T-helper 22 cell (primary cell): ENCODE measurements around the gene TNIP1.

Experiments used
- DNase-seq: peaks from one replicate; pipeline ENCODE4 v3.0.0-alpha.2; 2020; ENCODE audit warnings: low read depth

The TNIP1 gene

GRCh38 chr5:151022511-151023018 is 58.3 kb downstream of the TNIP1 start:
- no peak for DNase-seq

- DNase-seq, result no peak
Observed at GRCh38 chr5:151021746-151022145, 59.1 kb downstream of the TNIP1 start.

- DNase-seq, result no peak
Observed at GRCh38 chr5:151020304-151021110, 60.3 kb downstream of the TNIP1 start, which contains the start of gene GPX3. Gene GPX3, plus strand, starts transcription at chr5:151020591. Its CDS starts 64 bp downstream, at chr5:151020655.

- no peak for DNase-seq
Observed at GRCh38 chr5:151019331-151019730, 61.5 kb downstream of the TNIP1 start.

- no peak for DNase-seq
Observed at GRCh38 chr5:151018846-151019245, 62.0 kb downstream of the TNIP1 start.

GRCh38 chr5:151017897-151018296 is 62.9 kb downstream of the TNIP1 start:
- no peak for DNase-seq

GRCh38 chr5:151016700-151017099 is 64.1 kb downstream of the TNIP1 start:
- no peak for DNase-seq

GRCh38 chr5:151015974-151016587 is 64.8 kb downstream of the TNIP1 start:
- DNase-seq, result no peak

GRCh38 chr5:151014680-151015343 is 66.0 kb downstream of the TNIP1 start:
- no peak for DNase-seq

- DNase-seq, result no peak
Observed at GRCh38 chr5:151012862-151013261, 68.0 kb downstream of the TNIP1 start.

- DNase-seq, result no peak
Observed at GRCh38 chr5:151008906-151009305, 71.9 kb downstream of the TNIP1 start.

GRCh38 chr5:151008210-151008491 is 72.7 kb downstream of the TNIP1 start:
- no peak for DNase-seq

GRCh38 chr5:151007430-151008209 is 73.2 kb downstream of the TNIP1 start:
- DNase-seq, result no peak

GRCh38 chr5:151006704-151007334 is 74.0 kb downstream of the TNIP1 start:
- no peak for DNase-seq

- no peak for DNase-seq
Observed at GRCh38 chr5:151005950-151006576, 74.8 kb downstream of the TNIP1 start.

GRCh38 chr5:151005187-151005949 is 75.5 kb downstream of the TNIP1 start:
- no peak for DNase-seq

GRCh38 chr5:151004499-151004898 is 76.3 kb downstream of the TNIP1 start:
- no peak for DNase-seq

GRCh38 chr5:151003503-151003860 is 77.4 kb downstream of the TNIP1 start:
- DNase-seq, result no peak

- no peak for DNase-seq
Observed at GRCh38 chr5:151002681-151003502, 77.9 kb downstream of the TNIP1 start.

- no peak for DNase-seq
Observed at GRCh38 chr5:151002250-151002649, 78.6 kb downstream of the TNIP1 start.
